Keratinocyte (primary cell): Measurements from ENCODE around the gene DCTD.

Source experiments
- EZH2 ChIP-seq: IDR thresholded peaks from one replicate; pipeline ENCODE4 v1.6.1; 2012; ENCODE audit warnings: inconsistent platforms, mild to moderate bottlenecking, low read length, moderate library complexity
- TF ChIP-seq, protein P1 (sequence below), 3 experiments: IDR thresholded peaks in 1 of 3; conservative IDR thresholded peaks in 1 of 3; optimal IDR thresholded peaks in 1 of 3; 2 replicates in 2 of 3; 3 replicates in 1 of 3; pipeline versions ENCODE3 to v1.5.1; 2011; ENCODE audit warnings: low read length in 3 of 3, mild to moderate bottlenecking in 3 of 3, moderate library complexity in 2 of 3, control low read depth in 1 of 3, inconsistent platforms in 1 of 3; ENCODE audit not compliant: insufficient read depth in 2 of 3; ENCODE audit errors: extremely low read depth in 1 of 3

- TF ChIP-seq, protein P1, sequence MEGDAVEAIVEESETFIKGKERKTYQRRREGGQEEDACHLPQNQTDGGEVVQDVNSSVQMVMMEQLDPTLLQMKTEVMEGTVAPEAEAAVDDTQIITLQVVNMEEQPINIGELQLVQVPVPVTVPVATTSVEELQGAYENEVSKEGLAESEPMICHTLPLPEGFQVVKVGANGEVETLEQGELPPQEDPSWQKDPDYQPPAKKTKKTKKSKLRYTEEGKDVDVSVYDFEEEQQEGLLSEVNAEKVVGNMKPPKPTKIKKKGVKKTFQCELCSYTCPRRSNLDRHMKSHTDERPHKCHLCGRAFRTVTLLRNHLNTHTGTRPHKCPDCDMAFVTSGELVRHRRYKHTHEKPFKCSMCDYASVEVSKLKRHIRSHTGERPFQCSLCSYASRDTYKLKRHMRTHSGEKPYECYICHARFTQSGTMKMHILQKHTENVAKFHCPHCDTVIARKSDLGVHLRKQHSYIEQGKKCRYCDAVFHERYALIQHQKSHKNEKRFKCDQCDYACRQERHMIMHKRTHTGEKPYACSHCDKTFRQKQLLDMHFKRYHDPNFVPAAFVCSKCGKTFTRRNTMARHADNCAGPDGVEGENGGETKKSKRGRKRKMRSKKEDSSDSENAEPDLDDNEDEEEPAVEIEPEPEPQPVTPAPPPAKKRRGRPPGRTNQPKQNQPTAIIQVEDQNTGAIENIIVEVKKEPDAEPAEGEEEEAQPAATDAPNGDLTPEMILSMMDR (optimal IDR thresholded peaks at IDR 0.05 in 1 of 3, IDR thresholded peaks at IDR 0.05 in 1 of 3, conservative IDR thresholded peaks at IDR 0.05 in 1 of 3; ENCODE audit: extremely low read depth in 1 of 3, insufficient read depth in 2 of 3, low read length in 3 of 3), result no peak
- TF ChIP-seq EZH2, result no peak
Observed at GRCh38 chr4:182877326-182877883, 39.8 kb downstream of the DCTD start.
